GM12878 (cell line): ENCODE measurements around the gene LRP10. TPM values are rescaled to one million over a fixed set of nuclear protein-coding genes. Genes with fewer than 3 reads are reported as not detected.
A peak's percentile ranks its signal among the peaks of the same experiment; 100 is the strongest.

Source experiments
- BMI1 ChIP-seq: fragments of 450-650 bp; IDR thresholded peaks from 2 replicates; pipeline ENCODE4 v1.6.1; 2016; ENCODE audit warnings: mild to moderate bottlenecking, moderate library complexity, borderline replicate concordance
- CHD1 ChIP-seq: IDR thresholded peaks from 2 replicates; pipeline ENCODE4 v1.6.1; 2012; ENCODE audit warnings: low read depth, low read length, improper control_type of control experiment
- CHD2 ChIP-seq: IDR thresholded peaks from 2 replicates; pipeline ENCODE4 v1.6.1; 2011; ENCODE audit warnings: low read depth, low read length, improper control_type of control experiment, borderline replicate concordance
- EGR1 ChIP-seq, 2 experiments: IDR thresholded peaks; 1 replicate in 1 of 2; 2 replicates in 1 of 2; pipeline ENCODE4 v1.6.1; 2011 to 2012; ENCODE audit warnings: low read depth in 2 of 2, low read length in 2 of 2, borderline replicate concordance in 1 of 2, mild to moderate bottlenecking in 1 of 2, moderate library complexity in 1 of 2
- ETV6 ChIP-seq, 2 experiments: fragments of 450-650 bp in 1 of 2; IDR thresholded peaks in 1 of 2; conservative IDR thresholded peaks in 1 of 2; 2 replicates each; pipeline ENCODE4 v1.6.1; 2014; ENCODE audit warnings: antibody characterized with exemption in 1 of 2, borderline replicate concordance in 1 of 2, low read depth in 1 of 2, mild to moderate bottlenecking in 1 of 2, moderate library complexity in 1 of 2
- FOXM1 ChIP-seq: IDR thresholded peaks from 2 replicates; pipeline ENCODE4 v1.6.1; 2012; ENCODE audit warnings: low read depth, mild to moderate bottlenecking, inconsistent platforms, low read length, moderate library complexity
- GABPA ChIP-seq: IDR thresholded peaks from 2 replicates; pipeline ENCODE4 v1.6.1; 2014; ENCODE audit warnings: antibody characterized with exemption, low read depth, mild to moderate bottlenecking, inconsistent platforms
- HDGF ChIP-seq: fragments of 450-650 bp; IDR thresholded peaks from 2 replicates; pipeline ENCODE4 v1.6.1; 2016; ENCODE audit warnings: antibody characterized with exemption
- KAT2A ChIP-seq: conservative IDR thresholded peaks from 2 replicates; pipeline ENCODE4 v1.6.1; 2011; ENCODE audit warnings: low read depth, low read length; ENCODE audit not compliant: control insufficient read depth
- NR2C2 ChIP-seq: IDR thresholded peaks from 2 replicates; pipeline ENCODE4 v1.6.1; 2011; ENCODE audit warnings: borderline replicate concordance, low read depth; ENCODE audit not compliant: control insufficient read depth, insufficient read length
- NRF1 ChIP-seq: conservative IDR thresholded peaks from 2 replicates; pipeline ENCODE4 v1.6.1; 2011; ENCODE audit warnings: mild to moderate bottlenecking, low read depth, low read length, improper control_type of control experiment
- PML ChIP-seq: IDR thresholded peaks from 2 replicates; pipeline ENCODE4 v1.6.1; 2012; ENCODE audit warnings: low read length, inconsistent platforms
- POLR2AphosphoS2 ChIP-seq: IDR thresholded peaks from 2 replicates; pipeline ENCODE4 v1.6.1; 2011; ENCODE audit warnings: low read depth, mild to moderate bottlenecking, low read length, improper control_type of control experiment, moderate library complexity
- RAD51 ChIP-seq: fragments of 450-650 bp; IDR thresholded peaks from 2 replicates; pipeline ENCODE4 v1.6.1; 2016; ENCODE audit warnings: moderate library complexity, mild to moderate bottlenecking, inconsistent platforms
- SIN3A ChIP-seq: IDR thresholded peaks from 2 replicates; pipeline ENCODE4 v1.6.1; 2012; ENCODE audit warnings: low read depth, low read length, improper control_type of control experiment
- SMAD1 ChIP-seq: fragments of 450-650 bp; IDR thresholded peaks from 2 replicates; pipeline ENCODE4 v1.6.1; 2018; ENCODE audit warnings: mild to moderate bottlenecking, low read depth; ENCODE audit not compliant: partially characterized antibody
- WRNIP1 ChIP-seq: IDR thresholded peaks from 2 replicates; pipeline ENCODE4 v1.6.1; 2011; ENCODE audit warnings: low read depth, low read length, improper control_type of control experiment, borderline replicate concordance
- polyA plus RNA-seq, 11 experiments: library from polyadenylated mRNA; depleted of rRNA in 4 of 11; unstranded in 6 of 11; stranded (reverse) in 5 of 11; fragments of >200 nt; fragmentation: Nextera tagmentation in 4 of 11; fragmentation: Illumina TruSeq in 1 of 11; extraction: Ambion mirVana in 4 of 11; extraction: Trizol in 1 of 11; gene quantifications; 1 replicate in 1 of 11; 2 replicates in 10 of 11; pipeline versions ENCODE4 v1.2.1 to v1.2.3, GENCODE V29; 2011 to 2016; ENCODE audit warnings: inconsistent platforms in 2 of 11, missing spikeins in 2 of 11, low read depth in 1 of 11
- total RNA-seq, 4 experiments: library from RNA; depleted of rRNA in 3 of 4; stranded (reverse); fragments of >200 nt in 3 of 4; fragmentation: Illumina TruSeq in 1 of 4; extraction: Trizol in 1 of 4; gene quantifications; 2 replicates each; pipeline versions ENCODE4 v1.2.1 to v1.2.3, GENCODE V29; 2013 to 2021
- TF ChIP-seq, protein P1 (sequence below): IDR thresholded peaks from 2 replicates; pipeline ENCODE4 v1.6.1; 2012; ENCODE audit warnings: low read depth, low read length, improper control_type of control experiment
- TF ChIP-seq, protein P2 (sequence below): IDR thresholded peaks from 2 replicates; pipeline ENCODE4 v1.6.1; 2012; ENCODE audit warnings: low read depth, low read length, improper control_type of control experiment
- TF ChIP-seq, protein P3 (sequence below): fragments of 450-650 bp; IDR thresholded peaks from 2 replicates; pipeline ENCODE4 v1.6.1; 2017; ENCODE audit warnings: borderline replicate concordance
- TF ChIP-seq, protein P4 (sequence below): fragments of 450-650 bp; IDR thresholded peaks from 2 replicates; pipeline ENCODE4 v1.6.1; 2016; ENCODE audit warnings: mild to moderate bottlenecking
- TF ChIP-seq, protein P5 (sequence below): fragments of 450-650 bp; IDR thresholded peaks from 2 replicates; pipeline ENCODE4 v1.6.1; 2014; ENCODE audit warnings: mild to moderate bottlenecking

The LRP10 gene
- total and polyA plus RNA-seq, 10 of the 15 experiments (the other 5 are each of a cell fraction or from before 2014, with no cell fraction given): 3.0 to 56.9 (median 20.9) TPM

DNA sequence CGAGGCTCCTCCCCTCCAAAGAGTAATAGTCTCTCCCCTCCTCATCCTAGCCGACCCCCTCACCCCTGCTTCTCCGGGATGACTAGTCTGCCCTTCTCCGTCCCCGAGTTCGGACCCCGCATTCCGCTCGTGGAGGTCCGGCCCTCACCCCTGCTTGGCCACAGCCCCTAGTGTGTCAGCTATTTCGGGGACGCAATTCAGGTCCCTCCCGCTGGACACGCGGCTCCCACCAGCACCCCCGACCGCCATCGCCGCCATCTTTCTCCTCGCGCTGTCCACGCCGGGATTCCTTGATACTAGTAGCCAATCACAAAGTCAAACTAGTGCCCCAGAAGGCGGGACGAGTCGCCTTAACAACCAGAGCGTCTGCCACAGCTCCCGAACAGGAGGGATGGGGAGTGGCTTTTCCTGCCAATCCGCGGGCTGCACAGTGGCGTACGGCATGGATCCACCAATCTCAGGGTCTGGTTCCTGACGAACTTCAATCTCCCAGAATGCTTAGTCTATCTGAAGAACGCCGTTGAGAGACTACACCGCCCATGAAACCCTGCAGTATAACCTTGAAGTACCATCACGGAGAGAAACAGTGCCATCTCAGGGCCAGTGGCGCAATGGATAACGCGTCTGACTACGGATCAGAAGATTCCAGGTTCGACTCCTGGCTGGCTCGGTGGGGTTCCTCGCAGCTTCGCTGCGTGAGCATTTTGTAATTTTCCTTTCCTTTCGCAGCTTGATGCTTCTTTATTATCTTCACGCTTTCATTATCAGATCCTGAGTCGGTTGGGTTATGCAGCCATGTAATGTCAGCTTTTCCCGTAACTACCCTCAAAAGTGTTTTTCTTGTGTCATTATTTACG lies 57.8 kb downstream of the LRP10 start, which contains the start of gene PRMT5 (continued):
- no peak for TF ChIP-seq NR2C2
- TF ChIP-seq, protein P1, sequence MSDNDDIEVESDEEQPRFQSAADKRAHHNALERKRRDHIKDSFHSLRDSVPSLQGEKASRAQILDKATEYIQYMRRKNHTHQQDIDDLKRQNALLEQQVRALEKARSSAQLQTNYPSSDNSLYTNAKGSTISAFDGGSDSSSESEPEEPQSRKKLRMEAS: peak; percentile 89
- TF ChIP-seq, protein P2, sequence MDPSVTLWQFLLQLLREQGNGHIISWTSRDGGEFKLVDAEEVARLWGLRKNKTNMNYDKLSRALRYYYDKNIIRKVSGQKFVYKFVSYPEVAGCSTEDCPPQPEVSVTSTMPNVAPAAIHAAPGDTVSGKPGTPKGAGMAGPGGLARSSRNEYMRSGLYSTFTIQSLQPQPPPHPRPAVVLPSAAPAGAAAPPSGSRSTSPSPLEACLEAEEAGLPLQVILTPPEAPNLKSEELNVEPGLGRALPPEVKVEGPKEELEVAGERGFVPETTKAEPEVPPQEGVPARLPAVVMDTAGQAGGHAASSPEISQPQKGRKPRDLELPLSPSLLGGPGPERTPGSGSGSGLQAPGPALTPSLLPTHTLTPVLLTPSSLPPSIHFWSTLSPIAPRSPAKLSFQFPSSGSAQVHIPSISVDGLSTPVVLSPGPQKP: 0 out of 2 replicates have a peak, but pooled peaks have one; percentile 52
- TF ChIP-seq SMAD1: no peak
- TF ChIP-seq HDGF: peak; percentile 95
- no peak for TF ChIP-seq NRF1
- TF ChIP-seq ETV6 (conservative IDR thresholded peaks at IDR 0.05 in 1 of 2, IDR thresholded peaks at IDR 0.05 in 1 of 2; ENCODE audit: borderline replicate concordance in 1 of 2, low read depth in 1 of 2): no peak
- peak; percentile 81; the same call in 1 of the 2 replicates for TF ChIP-seq CHD2
- no peak for TF ChIP-seq WRNIP1
- peak; percentile 42; the same call in 1 of the 2 replicates for TF ChIP-seq GABPA
- no peak for TF ChIP-seq CHD1
- peak; percentile 67 for TF ChIP-seq PML
- TF ChIP-seq EGR1 (IDR thresholded peaks at IDR 0.05; ENCODE audit: borderline replicate concordance in 1 of 2, low read depth in 2 of 2, low read length in 2 of 2): no peak
- TF ChIP-seq RAD51: no peak
- TF ChIP-seq FOXM1: no peak
- TF ChIP-seq, protein P3, sequence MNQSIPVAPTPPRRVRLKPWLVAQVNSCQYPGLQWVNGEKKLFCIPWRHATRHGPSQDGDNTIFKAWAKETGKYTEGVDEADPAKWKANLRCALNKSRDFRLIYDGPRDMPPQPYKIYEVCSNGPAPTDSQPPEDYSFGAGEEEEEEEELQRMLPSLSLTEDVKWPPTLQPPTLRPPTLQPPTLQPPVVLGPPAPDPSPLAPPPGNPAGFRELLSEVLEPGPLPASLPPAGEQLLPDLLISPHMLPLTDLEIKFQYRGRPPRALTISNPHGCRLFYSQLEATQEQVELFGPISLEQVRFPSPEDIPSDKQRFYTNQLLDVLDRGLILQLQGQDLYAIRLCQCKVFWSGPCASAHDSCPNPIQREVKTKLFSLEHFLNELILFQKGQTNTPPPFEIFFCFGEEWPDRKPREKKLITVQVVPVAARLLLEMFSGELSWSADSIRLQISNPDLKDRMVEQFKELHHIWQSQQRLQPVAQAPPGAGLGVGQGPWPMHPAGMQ: no peak
- no peak for TF ChIP-seq KAT2A
- TF ChIP-seq, protein P4, sequence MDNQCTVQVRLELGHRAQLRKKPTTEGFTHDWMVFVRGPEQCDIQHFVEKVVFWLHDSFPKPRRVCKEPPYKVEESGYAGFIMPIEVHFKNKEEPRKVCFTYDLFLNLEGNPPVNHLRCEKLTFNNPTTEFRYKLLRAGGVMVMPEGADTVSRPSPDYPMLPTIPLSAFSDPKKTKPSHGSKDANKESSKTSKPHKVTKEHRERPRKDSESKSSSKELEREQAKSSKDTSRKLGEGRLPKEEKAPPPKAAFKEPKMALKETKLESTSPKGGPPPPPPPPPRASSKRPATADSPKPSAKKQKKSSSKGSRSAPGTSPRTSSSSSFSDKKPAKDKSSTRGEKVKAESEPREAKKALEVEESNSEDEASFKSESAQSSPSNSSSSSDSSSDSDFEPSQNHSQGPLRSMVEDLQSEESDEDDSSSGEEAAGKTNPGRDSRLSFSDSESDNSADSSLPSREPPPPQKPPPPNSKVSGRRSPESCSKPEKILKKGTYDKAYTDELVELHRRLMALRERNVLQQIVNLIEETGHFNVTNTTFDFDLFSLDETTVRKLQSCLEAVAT: peak; percentile 48; the same call in 1 of the 2 replicates
- peak; percentile 90 for TF ChIP-seq SIN3A
- TF ChIP-seq, protein P5, sequence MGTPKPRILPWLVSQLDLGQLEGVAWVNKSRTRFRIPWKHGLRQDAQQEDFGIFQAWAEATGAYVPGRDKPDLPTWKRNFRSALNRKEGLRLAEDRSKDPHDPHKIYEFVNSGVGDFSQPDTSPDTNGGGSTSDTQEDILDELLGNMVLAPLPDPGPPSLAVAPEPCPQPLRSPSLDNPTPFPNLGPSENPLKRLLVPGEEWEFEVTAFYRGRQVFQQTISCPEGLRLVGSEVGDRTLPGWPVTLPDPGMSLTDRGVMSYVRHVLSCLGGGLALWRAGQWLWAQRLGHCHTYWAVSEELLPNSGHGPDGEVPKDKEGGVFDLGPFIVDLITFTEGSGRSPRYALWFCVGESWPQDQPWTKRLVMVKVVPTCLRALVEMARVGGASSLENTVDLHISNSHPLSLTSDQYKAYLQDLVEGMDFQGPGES: peak; percentile 69; the same call in 1 of the 2 replicates
- TF ChIP-seq BMI1: peak; percentile 96
- TF ChIP-seq POLR2AphosphoS2: peak; percentile 72
